BJ (cell line): ENCODE data around the gene RBBP8NL. TPM values are rescaled to one million over a fixed set of nuclear protein-coding genes. Genes with fewer than 3 reads are reported as not detected.

Experiments used
- CTCF ChIA-PET: fragments of 350-600 bp; formaldehyde crosslinking; extraction: SDS; loops from one replicate; lab custom pipeline; 2021; ENCODE audit warnings: antibody characterized with exemption, inconsistent platforms; lab: Yijun Ruan, JAX
- POLR2A ChIA-PET: fragments of 300-600 bp; sonication (Branson Sonifier 250); formaldehyde crosslinking; extraction: SDS; loops from one replicate; lab custom pipeline; 2021; ENCODE audit warnings: antibody characterized with exemption; lab: Charles Lee
- DNase-seq: peaks from one replicate; pipeline ENCODE4 v3.0.0-alpha.2; 2011; ENCODE audit warnings: low read depth
- H3K27me3 ChIP-seq: 2 replicates; pipeline ENCODE4 v1.6.0; 2011; ENCODE audit warnings: low read length; ENCODE audit not compliant: control insufficient read depth, insufficient read depth
- H3K36me3 ChIP-seq: 2 replicates; pipeline ENCODE4 v1.5.1; 2011; ENCODE audit warnings: low read length; ENCODE audit not compliant: control insufficient read depth, insufficient read depth
- H3K4me3 ChIP-seq: 2 replicates; pipeline ENCODE4 v1.5.1; 2011; ENCODE audit warnings: low read depth, mild to moderate bottlenecking, control low read depth, low read length
- polyA plus RNA-seq: library from polyadenylated mRNA; depleted of rRNA; stranded (reverse); fragments of >200 nt; gene quantifications from 2 replicates; pipeline ENCODE4 v1.2.3, GENCODE V29; 2011
- TF ChIP-seq, protein P1 (sequence below): IDR thresholded peaks from 2 replicates; pipeline ENCODE4 v1.5.1; 2011; ENCODE audit warnings: low read depth, mild to moderate bottlenecking, control low read depth, inconsistent platforms, low read length, moderate library complexity; ENCODE audit not compliant: insufficient read depth

Gene RBBP8NL
- polyA plus RNA-seq, 1 experiment = not detected

DNA sequence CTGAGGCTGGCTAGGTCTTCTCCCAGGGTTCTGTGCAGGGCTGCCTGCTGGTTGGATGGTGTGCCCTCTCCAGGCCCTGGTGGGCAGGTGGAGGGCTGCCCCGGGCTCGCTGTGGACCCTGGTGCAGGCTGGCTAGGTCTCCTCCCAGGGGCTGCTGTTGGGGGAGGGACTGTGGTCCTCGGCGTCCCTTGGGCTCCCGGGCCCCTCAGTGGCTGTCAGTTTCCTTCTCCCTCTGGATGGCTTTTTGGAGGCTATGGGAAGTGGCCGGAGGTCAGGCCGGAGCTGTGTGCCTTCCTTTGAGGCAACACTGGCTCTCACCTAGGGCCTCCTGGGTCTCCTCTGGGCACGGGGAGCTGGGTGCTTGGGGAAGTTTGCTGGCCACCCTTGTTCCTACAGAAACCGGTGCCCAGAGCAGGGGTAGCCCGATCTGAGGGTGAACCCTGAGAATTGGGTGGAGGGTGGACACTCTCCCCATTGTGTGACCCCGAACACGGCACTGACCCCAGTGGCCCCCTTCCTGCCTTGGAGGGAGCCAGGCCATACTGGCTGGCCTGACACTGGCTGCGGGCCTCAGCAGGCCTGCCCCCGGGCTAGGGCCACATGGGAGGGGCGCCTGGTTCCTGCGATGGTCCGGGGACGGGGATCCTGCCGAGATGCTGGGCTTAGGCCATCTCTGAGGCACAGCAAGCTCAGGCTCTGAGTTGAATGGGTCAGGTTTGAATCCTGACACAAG lies 16.4 kb downstream of the RBBP8NL start:
- Histone ChIP-seq H3K4me3 (no peak overlapping the region), H3K27me3 (no peaks in the 10 kb centered on the region; the same call in 1 of the 2 replicates), H3K36me3 (no peaks in the 10 kb centered on the region)
- DNase-seq = no peak
- POLR2A ChIA-PET = no interaction called here
- TF ChIP-seq, protein P1, sequence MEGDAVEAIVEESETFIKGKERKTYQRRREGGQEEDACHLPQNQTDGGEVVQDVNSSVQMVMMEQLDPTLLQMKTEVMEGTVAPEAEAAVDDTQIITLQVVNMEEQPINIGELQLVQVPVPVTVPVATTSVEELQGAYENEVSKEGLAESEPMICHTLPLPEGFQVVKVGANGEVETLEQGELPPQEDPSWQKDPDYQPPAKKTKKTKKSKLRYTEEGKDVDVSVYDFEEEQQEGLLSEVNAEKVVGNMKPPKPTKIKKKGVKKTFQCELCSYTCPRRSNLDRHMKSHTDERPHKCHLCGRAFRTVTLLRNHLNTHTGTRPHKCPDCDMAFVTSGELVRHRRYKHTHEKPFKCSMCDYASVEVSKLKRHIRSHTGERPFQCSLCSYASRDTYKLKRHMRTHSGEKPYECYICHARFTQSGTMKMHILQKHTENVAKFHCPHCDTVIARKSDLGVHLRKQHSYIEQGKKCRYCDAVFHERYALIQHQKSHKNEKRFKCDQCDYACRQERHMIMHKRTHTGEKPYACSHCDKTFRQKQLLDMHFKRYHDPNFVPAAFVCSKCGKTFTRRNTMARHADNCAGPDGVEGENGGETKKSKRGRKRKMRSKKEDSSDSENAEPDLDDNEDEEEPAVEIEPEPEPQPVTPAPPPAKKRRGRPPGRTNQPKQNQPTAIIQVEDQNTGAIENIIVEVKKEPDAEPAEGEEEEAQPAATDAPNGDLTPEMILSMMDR = no peak
- CTCF ChIA-PET = interaction anchor here (1.1 to 2.4 kb wide), 3 partner anchors 13 to 206 kb away, joined by 3 to 6 read pairs (median 4); no protein-coding TSS in a partner anchor

DNA sequence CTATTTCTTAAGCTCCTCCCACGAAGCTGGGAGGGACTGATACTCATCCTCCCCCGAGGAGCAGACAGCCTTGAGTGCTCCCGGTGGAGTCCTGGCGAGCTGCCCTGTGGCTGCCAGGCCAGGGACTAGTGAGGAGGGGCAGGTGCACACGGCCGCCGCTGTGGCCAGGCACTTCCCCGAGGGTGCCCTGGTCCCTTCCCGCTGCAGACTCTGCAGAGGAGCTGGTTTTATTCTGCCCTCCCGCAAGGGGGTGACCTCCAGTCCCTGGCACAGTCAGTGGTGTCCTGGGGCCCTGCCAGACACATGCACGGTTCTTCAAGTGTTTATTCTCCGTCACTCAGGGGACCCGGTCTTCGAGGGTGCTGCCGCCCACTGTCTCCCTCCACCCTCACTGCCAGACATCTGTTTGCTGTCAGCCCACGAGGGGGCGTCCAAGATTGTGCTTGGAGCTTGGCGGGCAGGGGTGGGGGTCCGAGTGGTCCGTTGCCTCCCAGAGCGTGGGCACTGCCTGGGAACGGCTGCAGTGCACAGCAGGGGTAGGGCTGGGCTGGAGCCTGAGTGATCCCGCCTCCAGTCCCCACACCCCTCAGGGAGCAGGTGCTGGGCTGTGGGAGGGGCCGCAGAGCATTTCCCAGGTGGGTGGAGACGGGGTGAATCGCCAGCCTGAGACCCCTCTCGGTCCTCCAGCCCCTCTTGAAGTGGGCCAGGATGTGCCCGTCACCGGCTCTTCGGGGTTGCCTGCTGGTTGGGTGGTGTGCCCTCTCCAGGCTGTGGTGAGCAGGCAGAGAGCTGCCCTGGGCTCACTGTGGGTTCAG lies 17.2 kb downstream of the RBBP8NL start:
- no peaks in the 10 kb centered on the region for H3K27me3 ChIP-seq
- CTCF ChIA-PET = interaction anchor here (0.9 to 2.4 kb wide), 3 partner anchors 13 to 381 kb away, joined by 3 to 6 read pairs (median 4); no protein-coding TSS in a partner anchor
- DNase-seq = no peak
- no peak overlapping the region for H3K4me3 ChIP-seq
- no peaks in the 10 kb centered on the region for H3K36me3 ChIP-seq
- TF ChIP-seq, protein P1 = peak; percentile 48
- POLR2A ChIA-PET = no interaction called here

DNA sequence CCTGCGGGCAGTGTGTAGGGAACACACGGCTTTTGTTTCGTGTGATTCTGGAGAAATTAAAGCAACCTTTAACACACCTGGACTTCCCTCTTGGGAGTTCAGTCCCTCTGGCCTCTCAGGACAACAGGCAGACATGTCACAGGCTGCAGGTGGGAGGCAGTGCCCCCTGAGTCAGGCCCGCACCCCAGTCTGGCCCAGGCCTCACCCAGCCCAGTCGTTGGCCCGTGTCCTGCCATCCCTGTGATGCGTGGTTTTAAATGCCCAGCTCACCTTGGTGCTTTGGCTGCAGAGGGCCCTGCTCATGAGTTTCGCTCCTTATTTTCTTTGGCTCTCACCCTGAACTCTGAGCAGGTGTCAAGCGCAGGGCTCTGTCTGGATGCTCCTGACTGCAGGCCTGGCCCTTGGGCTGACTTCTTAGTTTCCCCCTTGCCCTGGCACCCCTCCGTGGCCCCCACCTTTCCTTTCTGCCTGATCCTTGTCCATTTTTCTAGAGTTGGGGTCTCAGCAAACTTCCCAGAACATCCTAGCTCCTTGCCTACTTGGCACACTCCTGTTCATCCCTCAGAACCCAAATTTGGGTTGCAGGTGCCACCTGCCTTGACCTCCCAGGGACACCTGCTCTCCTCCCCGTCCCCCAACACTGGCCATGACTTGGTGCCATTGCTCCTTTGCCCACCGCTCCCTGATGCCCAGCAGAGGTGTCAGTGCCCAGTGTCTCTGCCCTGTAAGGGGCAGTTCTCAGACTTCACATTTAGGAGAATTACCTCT lies 18.1 kb downstream of the RBBP8NL start:
- no peak for DNase-seq
- no peaks in the 10 kb centered on the region for H3K36me3 ChIP-seq
- no peak overlapping the region for H3K4me3 ChIP-seq
- no peaks in the 10 kb centered on the region for H3K27me3 ChIP-seq
- CTCF ChIA-PET = interaction anchor here (0.9 to 2.4 kb wide), 2 partner anchors 14 to 382 kb away, joined by 3 to 6 read pairs; no protein-coding TSS in a partner anchor
- POLR2A ChIA-PET = no interaction called here
- TF ChIP-seq, protein P1 = no peak

DNA sequence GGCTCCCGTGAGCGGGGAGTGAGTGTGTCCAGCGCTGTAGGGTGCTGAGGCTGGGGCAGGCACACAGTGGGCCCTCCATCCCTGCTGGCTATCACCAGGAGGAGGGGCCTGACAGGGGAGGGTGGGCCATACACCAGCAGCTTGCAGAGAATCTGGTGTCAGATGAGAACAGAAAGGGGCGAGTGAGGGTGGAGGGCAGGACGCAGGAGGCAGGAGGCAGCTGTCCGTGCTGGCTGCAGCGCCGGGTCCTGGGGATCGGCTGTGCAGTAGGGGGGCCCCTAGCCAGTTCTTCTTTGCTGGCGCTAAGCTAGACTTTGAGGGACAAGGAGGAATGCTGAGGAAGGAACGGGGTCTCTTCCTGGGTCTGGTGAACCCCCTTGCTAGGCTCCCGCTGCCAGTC lies 18.7 kb downstream of the RBBP8NL start:
- DNase-seq = no peak
- ChIA-PET POLR2A (no interaction called here), CTCF (interaction anchor here (2.4 kb wide), 1 partner anchor 15 kb away, joined by 6 read pairs; no protein-coding TSS in a partner anchor)
- Histone ChIP-seq H3K36me3 (no peaks in the 10 kb centered on the region), H3K27me3 (no peaks in the 10 kb centered on the region), H3K4me3 (no peak overlapping the region)
- TF ChIP-seq, protein P1 = no peak
